GM18519 (cell line): ENCODE results near the gene CDK5.

Source experiments
- ATAC-seq: cut with Tn5 transposase; IDR thresholded peaks from one replicate; pipeline ENCODE4 v1.9.1; 2021; ENCODE audit warnings: mild to moderate bottlenecking, moderate library complexity; ENCODE audit not compliant: unreplicated experiment, low FRiP score

CDK5 gene

DNA sequence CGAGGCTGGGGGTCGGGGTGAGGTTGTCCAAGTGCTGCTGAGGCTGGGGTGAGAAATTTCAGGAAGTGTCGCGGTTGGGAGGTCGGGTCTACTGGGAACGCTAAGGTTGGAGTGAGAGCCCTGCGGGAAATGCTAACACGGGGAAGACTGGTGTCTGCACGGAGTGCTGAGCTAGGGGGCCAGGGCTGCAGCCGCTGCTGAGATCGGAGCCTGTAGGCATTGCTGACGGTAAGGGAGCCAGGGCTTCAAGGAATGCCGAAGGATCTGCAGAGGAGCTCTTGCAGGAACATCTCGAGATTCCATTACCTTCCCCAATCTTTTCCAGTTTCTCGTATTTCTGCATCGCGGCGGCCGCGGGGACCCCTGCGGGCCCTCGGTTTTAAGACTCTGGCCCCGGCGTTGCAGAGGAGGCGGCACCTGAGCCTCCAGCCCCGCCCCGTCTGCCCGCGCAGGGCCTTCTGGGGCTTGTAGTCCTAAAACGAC, at the start of gene CDK5:
CDK5 (minus strand) TSS at position 392 of the 483 bp plus-strand sequence; CDS start at position 343, 49 bp downstream.
- ATAC-seq, result no peak

- ATAC-seq, result no peak
Observed at GRCh38 chr7:151104411-151105235, 46.9 kb upstream of the CDK5 start.

DNA sequence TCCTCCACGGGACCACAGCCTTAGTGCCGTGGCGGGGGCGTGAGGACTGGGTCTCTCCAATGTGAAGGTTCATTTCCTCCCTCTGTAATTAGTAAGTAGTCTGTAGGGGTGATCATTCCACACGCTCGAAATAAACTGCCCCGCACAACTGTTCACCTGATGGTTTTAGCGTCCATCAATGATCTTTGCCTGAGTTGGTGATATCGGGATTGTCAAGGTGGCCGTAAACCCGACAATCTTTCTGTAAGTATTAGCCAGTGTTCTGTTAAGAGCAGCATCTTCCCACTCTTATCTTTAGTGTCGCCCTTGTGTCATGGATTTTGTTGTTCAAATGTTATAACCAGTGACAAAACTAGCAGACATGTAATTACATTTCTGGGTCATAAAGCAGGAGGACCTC, 46.3 kb upstream of the CDK5 start:
- no peak for ATAC-seq

DNA sequence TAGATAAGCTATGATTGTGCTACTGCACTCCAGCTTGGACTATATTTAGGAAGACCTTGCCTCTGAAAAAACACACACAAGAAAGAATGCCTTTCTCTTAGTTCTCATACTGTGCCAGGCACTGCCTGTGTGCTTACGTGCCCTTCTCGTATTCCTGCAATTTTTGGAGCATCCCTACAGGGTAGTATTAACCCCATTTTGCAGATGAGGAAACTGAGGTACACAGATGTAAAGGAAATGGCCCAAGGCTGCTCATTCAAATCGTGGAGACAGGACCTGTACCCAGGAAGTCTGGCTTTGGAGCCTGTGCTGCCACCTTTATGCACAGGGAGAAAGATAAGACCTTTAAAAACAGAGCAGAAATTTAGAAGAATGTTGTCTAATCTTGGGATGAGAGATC, 45.3 kb upstream of the CDK5 start:
- no peak for ATAC-seq

GRCh38 chr7:151101621-151102396, 44.1 kb upstream of the CDK5 start:
- no peak for ATAC-seq

DNA sequence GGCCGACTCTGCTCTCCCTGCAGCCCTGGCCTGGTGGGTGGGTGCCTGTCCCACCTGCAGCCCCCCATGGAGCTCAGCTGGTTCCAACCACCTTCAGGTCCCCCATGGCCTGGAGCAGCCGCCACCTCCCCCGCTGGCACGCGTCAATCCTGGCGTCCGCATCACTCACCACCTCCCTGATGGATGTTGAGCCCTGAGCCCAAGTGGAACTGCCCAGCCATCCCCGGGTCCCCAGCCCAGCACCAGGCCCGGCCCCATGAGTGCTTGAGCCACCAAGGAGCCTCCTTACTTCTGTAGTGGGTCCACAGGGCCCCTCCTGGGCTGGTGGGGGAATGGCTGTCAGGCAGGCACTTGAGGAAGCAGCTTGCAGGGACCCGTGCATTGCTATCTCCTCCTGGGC, 43.2 kb upstream of the CDK5 start:
- ATAC-seq, result no peak

DNA sequence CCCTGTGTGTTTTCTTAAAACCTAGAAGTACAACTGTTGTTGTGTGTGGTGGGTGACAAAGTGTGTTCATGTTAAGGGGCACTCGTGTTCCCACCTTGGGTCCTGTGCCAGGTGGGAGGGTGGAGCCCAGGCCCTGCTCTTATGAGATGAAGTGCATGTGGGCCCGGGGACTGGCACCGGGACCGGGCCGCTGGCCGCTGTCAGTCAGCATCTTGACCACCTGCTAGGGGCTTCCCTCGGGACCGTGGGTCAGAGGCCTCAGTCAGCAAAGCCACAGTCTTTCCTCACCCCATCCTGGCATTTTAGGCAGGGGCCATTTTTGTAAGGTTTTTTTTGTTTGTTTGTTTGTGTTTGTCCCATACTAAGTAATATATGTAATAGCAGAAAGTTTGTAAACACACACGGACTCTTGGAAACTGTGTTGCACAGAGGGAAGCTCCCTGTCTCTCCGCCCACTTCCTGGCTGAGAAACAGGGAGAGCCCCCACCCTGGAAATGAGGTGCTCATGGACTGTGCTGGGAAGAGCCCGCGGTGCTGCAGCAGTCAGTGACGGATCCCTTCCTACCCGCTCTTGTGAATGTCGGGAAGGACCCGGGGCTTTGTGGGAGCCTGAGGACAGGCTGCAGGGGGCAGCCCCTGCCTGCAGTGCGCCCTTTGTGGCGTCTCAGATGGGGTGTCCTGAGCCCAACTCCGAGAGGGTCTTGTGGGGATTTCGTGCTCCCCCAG, 42.0 kb upstream of the CDK5 start:
- ATAC-seq, result no peak

DNA sequence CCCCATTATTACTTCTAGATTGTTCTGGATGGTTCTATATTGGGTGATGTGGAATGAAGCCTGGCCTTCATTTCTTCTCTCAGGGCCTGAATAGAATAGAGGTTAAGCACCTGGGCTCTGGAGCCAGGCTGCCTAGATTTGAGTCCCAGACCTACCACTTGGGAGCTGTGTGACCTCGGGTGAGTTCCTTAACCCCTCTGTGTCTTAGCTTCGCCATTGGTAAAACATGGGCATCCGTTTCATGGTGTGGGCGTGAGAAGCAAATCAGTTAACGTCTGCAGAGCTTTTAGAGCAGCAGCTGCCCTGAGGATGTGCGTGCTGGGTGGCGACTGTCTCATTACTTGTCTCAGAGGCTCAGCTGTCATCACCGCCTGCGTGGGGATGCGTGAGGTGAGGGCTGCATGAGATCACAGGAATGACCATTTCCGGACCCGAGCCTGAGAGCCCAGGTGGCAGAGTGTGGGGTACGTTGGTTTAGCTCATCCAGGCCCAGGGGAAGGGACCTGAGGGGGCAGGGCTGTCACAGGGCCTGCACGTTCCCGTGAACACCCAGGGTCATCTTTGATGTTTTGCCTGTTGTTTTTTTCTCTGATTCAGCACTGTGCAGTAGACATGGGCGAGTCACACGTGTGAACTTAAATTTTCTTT, 38.3 kb upstream of the CDK5 start:
- no peak for ATAC-seq

DNA sequence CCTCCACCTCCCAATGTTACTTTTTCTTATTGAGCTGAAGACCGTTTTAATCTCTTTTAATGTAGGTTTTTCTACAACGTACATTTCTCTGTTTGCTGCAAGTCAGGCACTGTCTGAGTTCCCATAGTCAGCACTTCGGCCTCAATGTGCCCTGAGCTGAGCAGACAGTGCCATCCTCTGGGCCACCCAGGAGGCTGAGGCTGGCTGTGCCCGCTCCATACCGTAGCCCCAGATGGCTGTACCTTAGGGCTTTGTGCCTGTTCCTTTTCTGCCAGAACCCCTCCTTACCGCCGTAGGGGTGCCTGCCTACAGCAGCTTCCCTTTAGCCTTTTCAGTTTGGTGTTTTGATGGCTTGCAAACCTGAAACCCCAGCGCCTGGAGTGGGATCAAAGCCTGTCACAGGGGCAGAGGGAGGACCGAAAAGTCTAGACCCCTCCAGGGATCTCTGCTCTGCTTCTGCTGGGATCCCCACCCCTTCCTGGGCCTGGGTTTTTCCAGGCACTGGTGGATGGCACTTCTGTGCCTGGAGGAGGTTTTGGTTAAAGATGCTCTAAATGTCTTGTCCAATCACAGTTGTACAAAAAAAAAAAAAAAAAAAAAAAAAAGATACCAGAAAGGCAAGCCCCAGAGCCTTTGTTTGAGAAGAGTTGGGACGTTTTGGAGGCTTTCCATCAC, 37.6 kb upstream of the CDK5 start:
- ATAC-seq, result no peak

DNA sequence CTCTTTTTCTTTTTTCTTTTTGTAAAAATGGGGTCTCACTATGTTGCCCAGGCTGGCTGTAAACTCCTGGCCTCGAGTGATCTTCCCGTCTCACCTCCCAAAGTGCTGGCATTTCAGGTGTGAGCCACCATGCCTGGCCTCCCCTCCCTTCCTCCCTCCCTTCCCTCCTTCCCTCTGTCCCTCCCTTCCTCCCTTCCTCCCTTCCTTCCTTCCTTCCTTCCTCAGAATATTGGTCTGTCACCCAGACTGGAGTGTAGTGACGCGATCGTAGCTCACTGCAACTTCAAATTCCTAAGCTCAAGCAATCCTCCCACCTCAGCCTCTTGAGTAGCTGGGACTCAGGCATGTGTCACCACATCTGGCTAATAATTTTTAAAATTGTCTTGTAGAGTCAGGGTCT, 37.0 kb upstream of the CDK5 start:
- no peak for ATAC-seq

GRCh38 chr7:151093748-151094147, 36.1 kb upstream of the CDK5 start:
- ATAC-seq, result no peak

- no peak for ATAC-seq
Observed at GRCh38 chr7:151091988-151092387, 34.3 kb upstream of the CDK5 start.

DNA sequence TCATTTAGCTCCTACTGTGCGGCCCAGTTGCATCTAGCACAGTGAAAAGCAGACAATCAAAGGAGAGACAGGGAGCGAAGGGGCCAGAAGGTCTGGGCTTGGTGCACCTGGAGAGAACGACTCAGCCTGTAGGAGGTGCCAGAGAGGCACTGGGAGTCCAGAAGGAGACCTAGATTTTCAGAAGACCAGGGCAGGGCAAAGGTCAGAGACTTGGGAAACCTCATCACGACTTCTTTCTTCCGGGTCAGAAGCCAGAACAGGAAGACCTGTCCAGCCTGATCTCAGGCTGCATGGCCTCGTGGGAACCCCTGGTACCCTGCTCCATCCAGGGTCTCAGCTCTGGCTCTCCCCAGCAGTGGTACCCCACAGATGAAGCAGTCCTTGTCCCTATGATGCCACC, 33.7 kb upstream of the CDK5 start:
- ATAC-seq, result no peak

DNA sequence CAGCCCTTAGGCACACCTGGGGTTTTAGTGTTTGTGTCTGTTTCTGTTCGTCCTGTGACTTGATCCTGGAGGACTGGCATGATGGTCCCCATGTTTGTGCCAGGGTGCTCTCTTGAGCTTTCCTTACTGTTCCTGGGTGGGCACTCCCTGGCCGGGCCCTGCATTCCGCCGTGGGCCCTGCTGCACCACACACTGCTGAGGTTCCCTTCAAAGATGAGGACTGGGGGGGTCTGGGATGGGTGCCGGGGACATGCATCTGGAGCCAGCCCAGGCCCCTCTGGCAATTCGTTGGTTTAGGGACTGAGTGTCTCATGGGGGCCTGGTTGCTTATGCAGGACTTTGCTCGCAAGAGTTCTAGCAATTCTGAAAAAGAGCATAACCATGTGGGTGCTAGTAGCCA, 33.3 kb upstream of the CDK5 start:
- no peak for ATAC-seq

GRCh38 chr7:151089893-151090730, 32.4 kb upstream of the CDK5 start:
- no peak for ATAC-seq

- ATAC-seq, result no peak
Observed at GRCh38 chr7:151088856-151089699, 31.4 kb upstream of the CDK5 start.

DNA sequence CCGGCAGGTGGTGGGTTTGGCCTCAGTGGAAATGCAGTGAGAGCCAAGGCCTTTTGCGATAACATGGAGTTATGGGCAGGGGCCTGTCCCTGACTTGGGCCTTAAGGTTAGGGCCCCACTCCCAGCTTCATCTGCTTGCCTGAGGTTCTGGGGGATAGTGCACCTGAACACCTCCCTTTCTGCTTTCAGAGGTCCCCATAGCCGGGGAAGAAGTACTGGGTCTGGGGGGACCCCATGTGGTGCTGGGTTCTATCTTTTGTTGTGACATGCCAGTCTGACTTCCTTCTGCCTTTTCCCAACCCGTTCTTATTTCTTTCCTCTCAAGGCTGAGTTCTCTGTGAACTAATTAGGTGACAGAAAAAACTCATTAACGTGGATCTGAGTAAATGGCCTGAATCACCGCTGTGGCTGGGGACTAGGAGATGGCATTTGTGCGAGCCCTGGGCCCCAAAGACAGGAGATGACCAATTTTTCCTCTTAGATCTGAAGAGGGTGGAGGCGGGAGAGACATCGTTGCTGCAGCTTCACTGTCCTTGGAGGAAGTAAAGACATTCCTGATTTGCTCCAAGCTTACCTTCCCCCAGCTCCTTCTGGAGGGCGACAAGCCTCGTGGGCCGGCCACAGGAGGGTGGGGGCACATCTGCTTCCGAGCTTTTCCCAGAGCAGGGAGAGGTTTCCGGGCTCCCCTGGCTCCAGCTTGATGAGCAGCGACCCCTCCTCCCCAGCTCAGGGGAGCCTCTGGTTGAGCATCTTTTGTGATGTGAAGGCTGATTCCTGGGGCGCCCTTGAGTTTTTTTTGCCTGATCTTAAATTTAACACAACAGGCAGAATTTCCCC, 30.5 kb upstream of the CDK5 start:
- ATAC-seq, result no peak
